Measurements from ENCODE around the gene WDR90. TPM values are rescaled to one million over a fixed set of nuclear protein-coding genes. Genes with fewer than 3 reads are reported as not detected.
"Not testable (repeated sequence)": the region's sequence is repeated elsewhere in the genome, so short reads cannot be mapped to it uniquely, and the experiment has no call there.

Gene WDR90
- total RNA-seq, 2 donors from 2014 or later: 15.8 to 111 TPM

DNA sequence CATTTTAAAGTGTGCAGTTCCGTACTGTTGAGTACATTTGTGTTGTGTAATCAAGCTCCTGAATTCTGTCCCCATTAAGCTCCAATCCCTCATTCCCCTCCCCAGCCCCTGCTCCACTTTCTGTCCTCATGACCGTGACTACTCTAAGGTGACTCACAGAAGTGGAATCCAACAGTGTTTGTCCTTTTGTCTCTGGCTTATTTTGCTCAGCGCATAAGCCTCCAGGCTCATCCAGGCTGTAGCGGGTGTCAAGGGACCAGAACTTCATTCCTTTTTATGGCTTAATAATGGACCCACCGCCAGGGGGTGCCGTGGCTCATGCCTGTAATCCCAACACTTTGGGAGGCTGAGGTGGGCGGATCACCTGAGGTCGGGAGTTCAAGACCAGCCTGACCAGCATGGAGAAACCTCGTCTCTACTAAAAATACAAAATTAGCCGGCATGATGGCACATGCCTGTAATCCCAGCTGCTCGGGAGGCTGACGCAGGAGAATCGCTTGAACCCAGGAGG lies 63.6 kb downstream of the WDR90 start:
- intact Hi-C loops (cut with DNase I): loop anchor here (5.0 kb wide), 1 partner anchor 340 kb away; no protein-coding TSS in a partner anchor

GRCh38 chr16:714079-714478 lies 64.9 kb downstream of the WDR90 start:
- no peaks in the 10 kb centered on the region for H3K9me3 ChIP-seq
- no peak overlapping the region for H3K4me3 ChIP-seq
- intact Hi-C loops (cut with DNase I): loop anchor here (5.0 kb wide), 1 partner anchor 338 kb away; no protein-coding TSS in a partner anchor
- DNase-seq: no peak
- ATAC-seq: no peak
- no peaks in the 10 kb centered on the region for H3K36me3 ChIP-seq (replicated peaks in 1 of 2; ENCODE audit: insufficient read depth in 1 of 2, low read depth in 2 of 2)
- 74 to 81% methylated on average over 2 to 11 of the region's 11 CpGs for WGBS, 2 donors
- no peak for TF ChIP-seq POLR2A (IDR thresholded peaks at IDR 0.05)
- TF ChIP-seq, protein P1, sequence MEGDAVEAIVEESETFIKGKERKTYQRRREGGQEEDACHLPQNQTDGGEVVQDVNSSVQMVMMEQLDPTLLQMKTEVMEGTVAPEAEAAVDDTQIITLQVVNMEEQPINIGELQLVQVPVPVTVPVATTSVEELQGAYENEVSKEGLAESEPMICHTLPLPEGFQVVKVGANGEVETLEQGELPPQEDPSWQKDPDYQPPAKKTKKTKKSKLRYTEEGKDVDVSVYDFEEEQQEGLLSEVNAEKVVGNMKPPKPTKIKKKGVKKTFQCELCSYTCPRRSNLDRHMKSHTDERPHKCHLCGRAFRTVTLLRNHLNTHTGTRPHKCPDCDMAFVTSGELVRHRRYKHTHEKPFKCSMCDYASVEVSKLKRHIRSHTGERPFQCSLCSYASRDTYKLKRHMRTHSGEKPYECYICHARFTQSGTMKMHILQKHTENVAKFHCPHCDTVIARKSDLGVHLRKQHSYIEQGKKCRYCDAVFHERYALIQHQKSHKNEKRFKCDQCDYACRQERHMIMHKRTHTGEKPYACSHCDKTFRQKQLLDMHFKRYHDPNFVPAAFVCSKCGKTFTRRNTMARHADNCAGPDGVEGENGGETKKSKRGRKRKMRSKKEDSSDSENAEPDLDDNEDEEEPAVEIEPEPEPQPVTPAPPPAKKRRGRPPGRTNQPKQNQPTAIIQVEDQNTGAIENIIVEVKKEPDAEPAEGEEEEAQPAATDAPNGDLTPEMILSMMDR (IDR thresholded peaks at IDR 0.05): no peak
- peaks cover 52% of the 10 kb centered on the region for H3K4me1 ChIP-seq
- H3K27ac ChIP-seq: no peak overlapping the region
- H3K27me3 ChIP-seq: peaks cover 0 to 16% of the 10 kb centered on the region in 2 donors

More for the DNA sequence above, 63.6 kb downstream of the WDR90 start:
- ATAC-seq; H3K27ac ChIP-seq; H3K4me3 ChIP-seq; H3K36me3 ChIP-seq (replicated peaks in 1 of 2; ENCODE audit: insufficient read depth in 1 of 2, low read depth in 2 of 2); H3K9me3 ChIP-seq: not testable (repeated sequence)
- TF ChIP-seq, protein P1 (IDR thresholded peaks at IDR 0.05): peak in 2 of 7 experiments; percentile 13 to 21
- Histone ChIP-seq H3K27me3 (peaks cover 0 to 24% of the 10 kb centered on the region in 2 donors), H3K4me1 (peaks cover 40% of the 10 kb centered on the region)
- WGBS, 2 donors: 45% methylated on average over 4 to 13 of the region's 13 CpGs
- peak in 1 of 4 donors; percentile 41 for DNase-seq

DNA sequence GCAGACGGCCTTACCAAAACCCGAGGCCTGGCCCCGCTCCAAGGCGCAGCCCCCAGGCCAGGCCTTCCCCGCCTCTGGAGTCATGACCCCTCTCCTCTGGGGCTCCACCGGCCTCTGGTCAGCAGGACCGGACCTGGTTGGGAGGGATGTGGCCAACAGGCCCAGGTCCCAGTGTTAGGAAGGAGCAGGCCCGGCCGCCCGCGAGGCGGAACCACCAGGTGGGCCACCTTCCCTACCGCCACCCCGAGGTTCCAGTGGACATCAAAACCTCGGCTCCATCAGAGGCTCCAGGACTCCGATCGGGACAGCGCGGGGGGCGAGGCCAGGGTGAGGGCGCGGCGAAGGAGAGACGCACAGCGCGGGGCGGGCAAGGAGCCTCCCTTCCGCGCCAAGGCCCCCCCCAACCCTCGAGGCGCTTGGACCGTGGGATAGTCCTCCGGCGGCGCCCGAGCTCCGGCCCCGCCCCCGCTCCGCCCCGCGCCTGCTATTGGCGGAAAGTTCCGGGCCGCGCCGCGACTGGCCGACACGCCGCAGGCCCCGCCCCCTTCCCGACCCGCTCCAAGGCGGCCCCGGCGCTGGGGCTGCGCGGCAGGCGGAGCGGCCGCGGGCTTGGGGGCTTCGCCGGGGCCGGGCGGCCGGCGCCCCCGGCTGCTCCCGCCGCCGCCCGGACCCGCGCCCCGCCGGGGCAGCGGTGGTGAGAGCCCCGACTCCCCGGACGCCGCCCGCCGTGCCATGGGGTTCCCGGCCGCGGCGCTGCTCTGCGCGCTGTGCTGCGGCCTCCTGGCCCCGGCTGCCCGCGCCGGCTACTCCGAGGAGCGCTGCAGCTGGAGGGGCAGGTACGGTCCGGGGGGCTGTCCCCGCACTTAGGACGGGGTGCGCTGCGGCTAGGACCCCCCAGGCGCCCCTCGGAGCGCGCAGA lies 65.7 kb downstream of the WDR90 start, which contains the start of gene METRN:
Gene METRN, plus strand, starts transcription at position 561 of the 919 bp plus-strand sequence. Its CDS starts 172 bp downstream, at position 733.
- intact Hi-C loops (cut with DNase I): loop anchor here (5.0 kb wide), 1 partner anchor 337 kb away; no protein-coding TSS in a partner anchor
- peaks cover 0 to 15% of the 10 kb centered on the region in 2 donors for H3K27me3 ChIP-seq
- peak; percentile 92 to 95 (median 93) for DNase-seq
- peak within 1 kb of the TSS; percentile 25 to 43 for H3K4me3 ChIP-seq
- peak within 1 kb of the TSS; percentile 16 to 73 (median 63) for H3K27ac ChIP-seq
- H3K36me3 ChIP-seq (replicated peaks in 1 of 2; ENCODE audit: insufficient read depth in 1 of 2, low read depth in 2 of 2): no peaks in the 10 kb centered on the region
- WGBS, 2 donors: 3 to 6% methylated on average over 5 to 55 of the region's 108 CpGs
- ATAC-seq: peak; percentile 91
- peaks cover 59% of the 10 kb centered on the region for H3K4me1 ChIP-seq
- H3K9me3 ChIP-seq: no peaks in the 10 kb centered on the region
- no peak for TF ChIP-seq POLR2A (IDR thresholded peaks at IDR 0.05)
- TF ChIP-seq, protein P1 (IDR thresholded peaks at IDR 0.05): no peak

DNA sequence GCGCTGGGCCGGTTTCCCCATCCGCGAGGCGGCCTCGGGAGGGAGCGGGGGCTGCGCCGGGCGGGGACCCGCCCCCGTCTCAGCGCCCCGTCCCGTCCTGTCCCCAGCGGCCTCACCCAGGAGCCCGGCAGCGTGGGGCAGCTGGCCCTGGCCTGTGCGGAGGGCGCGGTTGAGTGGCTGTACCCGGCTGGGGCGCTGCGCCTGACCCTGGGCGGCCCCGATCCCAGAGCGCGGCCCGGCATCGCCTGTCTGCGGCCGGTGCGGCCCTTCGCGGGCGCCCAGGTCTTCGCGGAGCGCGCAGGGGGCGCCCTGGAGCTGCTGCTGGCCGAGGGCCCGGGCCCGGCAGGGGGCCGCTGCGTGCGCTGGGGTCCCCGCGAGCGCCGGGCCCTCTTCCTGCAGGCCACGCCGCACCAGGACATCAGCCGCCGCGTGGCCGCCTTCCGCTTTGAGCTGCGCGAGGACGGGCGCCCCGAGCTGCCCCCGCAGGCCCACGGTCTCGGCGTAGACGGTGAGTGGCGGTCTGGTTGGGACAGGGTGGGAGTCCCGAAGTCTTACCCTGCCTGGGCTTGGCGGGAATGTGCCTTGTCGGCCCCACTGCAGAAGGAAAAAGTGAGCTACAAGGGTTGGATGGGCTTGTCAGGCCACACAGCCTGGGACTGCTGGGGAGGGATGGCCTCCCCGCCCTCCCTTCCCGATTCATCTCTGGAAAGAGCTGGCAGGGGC lies 66.5 kb downstream of the WDR90 start:
- Histone ChIP-seq H3K9me3 (no peaks in the 10 kb centered on the region), H3K36me3 (replicated peaks in 1 of 2; ENCODE audit: insufficient read depth in 1 of 2, low read depth in 2 of 2) (no peaks in the 10 kb centered on the region), H3K4me1 (peaks cover 66% of the 10 kb centered on the region), H3K27ac (peak overlapping the region; percentile 16 to 73 (median 63)), H3K27me3 (peaks cover 0 to 8% of the 10 kb centered on the region in 2 donors), H3K4me3 (peak overlapping the region; percentile 25 to 43)
- ATAC-seq (peak; percentile 17), DNase-seq (no peak)
- no peak for TF ChIP-seq POLR2A (IDR thresholded peaks at IDR 0.05)
- TF ChIP-seq, protein P1 (IDR thresholded peaks at IDR 0.05): peak in 1 of 7 experiments; percentile 8
- 2 to 7% methylated on average over 21 to 73 of the region's 74 CpGs for WGBS, 2 donors
- intact Hi-C loops (cut with DNase I): no loop called here

Data from body of pancreas (tissue), 4 donors.